K562 (cell line): ENCODE results near the gene RPS28. TPM values are rescaled to one million over a fixed set of nuclear protein-coding genes. Genes with fewer than 3 reads are reported as not detected.

Experiments
- ATAC-seq: fragments of 200-7000 bp; cut with Tn5 transposase; 3 replicates; pipeline ENCODE4 v1.9.1; 2020; ENCODE audit warnings: moderate library complexity
- Bru-seq: library from RNA; stranded (reverse); fragments of 400-500 nt; gene quantifications from one replicate; lab custom pipeline; 2021; lab: Mats Ljungman, UMichigan
- BruChase-seq, 2 experiments: library from RNA; stranded (reverse); fragments of 400-500 nt; gene quantifications; one replicate each; lab custom pipeline; 2021; lab: Mats Ljungman, UMichigan
- BruUV-seq: library from RNA; stranded (reverse); fragments of 400-500 nt; replicated peaks from 2 replicates; lab custom pipeline; 2021; lab: Mats Ljungman, UMichigan
- CTCF ChIA-PET: fragments of 300-600 bp; formaldehyde crosslinking; extraction: SDS; loops from one replicate; lab custom pipeline; 2021; ENCODE audit warnings: low intra/inter-chr PET ratio; lab: Yijun Ruan, JAX
- POLR2A ChIA-PET: fragments of 300-600, 350-650 bp; sonication (Branson Sonifier 250); formaldehyde crosslinking; extraction: SDS; loops from one replicate; lab custom pipeline; 2021; ENCODE audit warnings: antibody characterized with exemption, inconsistent platforms; lab: Yijun Ruan, JAX
- DNase-seq, 4 experiments: peaks; one replicate each; pipeline versions ENCODE4 v3.0.0 to v3.0.0-alpha.2; 2011 to 2018; ENCODE audit warnings: low spot score in 3 of 4, mixed read lengths in 3 of 4; ENCODE audit errors: extremely low read depth in 1 of 4
- FAIRE-seq: peaks from 2 replicates; lab custom pipeline; 2011; peaks lifted over from hg19 to GRCh38; lab: Jason Lieb, UNC
- H2AFZ ChIP-seq: 2 replicates; pipeline ENCODE4 v1.6.0; 2011; ENCODE audit warnings: low read depth, low read length, control low read depth, inconsistent platforms
- H3K27ac ChIP-seq: fragments of 200-600 bp; 3 replicates; pipeline ENCODE4 v1.8.0; 2011; ENCODE audit warnings: low read depth, mild to moderate bottlenecking, control low read depth, inconsistent platforms, low read length, moderate library complexity, mixed read lengths; ENCODE audit errors: extremely low read depth
- H3K27me3 ChIP-seq, 2 experiments: fragments of 300-600 bp in 1 of 2; 2 replicates in 1 of 2; 3 replicates in 1 of 2; pipeline versions ENCODE4 v1.6.0 to v1.8.0; 2011; ENCODE audit warnings: inconsistent platforms in 2 of 2, low read length in 2 of 2, mild to moderate bottlenecking in 1 of 2, mixed read lengths in 1 of 2, moderate library complexity in 1 of 2; ENCODE audit not compliant: control insufficient read depth in 2 of 2, insufficient read depth in 2 of 2
- H3K36me3 ChIP-seq: fragments of 300-600 bp; 3 replicates; pipeline ENCODE4 v1.8.0; 2011; ENCODE audit warnings: mild to moderate bottlenecking, low read length, inconsistent platforms; ENCODE audit not compliant: control insufficient read depth, insufficient read depth
- H3K4me1 ChIP-seq, 2 experiments: fragments of 200-600 bp in 1 of 2; replicated peaks in 1 of 2; 2 replicates in 1 of 2; 3 replicates in 1 of 2; pipeline versions ENCODE4 v1.5.1 to v1.8.0; 2011; ENCODE audit warnings: inconsistent platforms in 2 of 2, low read length in 2 of 2, mild to moderate bottlenecking in 1 of 2, mixed read lengths in 1 of 2, moderate library complexity in 1 of 2; ENCODE audit not compliant: control insufficient read depth in 2 of 2, insufficient read depth in 2 of 2
- H3K4me2 ChIP-seq: 2 replicates; pipeline ENCODE4 v1.6.1; 2011; ENCODE audit warnings: low read length, control low read depth, inconsistent platforms, mixed read lengths; ENCODE audit not compliant: insufficient read depth
- H3K4me3 ChIP-seq: fragments of 200-600 bp; sonication (generic), shearing (Covaris generic); 2 replicates; pipeline ENCODE4 v1.5.1; 2016; ENCODE audit warnings: control low read depth, inconsistent platforms
- H3K79me2 ChIP-seq: fragments of 200-600 bp; 3 replicates; pipeline ENCODE4 v1.8.0; 2011; ENCODE audit warnings: low read length, inconsistent platforms; ENCODE audit not compliant: control insufficient read depth, insufficient read depth
- H3K9ac ChIP-seq, 2 experiments: 2 replicates each; pipeline versions ENCODE4 v1.6.0 to v1.6.1; 2011; ENCODE audit warnings: low read depth in 2 of 2, low read length in 2 of 2, control low read depth in 1 of 2, inconsistent platforms in 1 of 2, mild to moderate bottlenecking in 1 of 2, mixed read lengths in 1 of 2; ENCODE audit not compliant: insufficient read depth in 1 of 2
- H3K9me1 ChIP-seq: one replicate; pipeline ENCODE4 v1.6.0; 2011; ENCODE audit warnings: inconsistent platforms, mild to moderate bottlenecking, low read length, moderate library complexity; ENCODE audit not compliant: control insufficient read depth, insufficient read depth
- H3K9me3 ChIP-seq: replicated peaks from 2 replicates; pipeline ENCODE4 v1.5.1; 2011; ENCODE audit warnings: low read depth, low read length, inconsistent platforms; ENCODE audit not compliant: control insufficient read depth, insufficient read depth
- H4K20me1 ChIP-seq: replicated peaks from 2 replicates; pipeline ENCODE4 v1.6.1; 2011; ENCODE audit warnings: low read length, inconsistent platforms, mixed read lengths; ENCODE audit not compliant: control insufficient read depth, insufficient read depth
- FOXP4 ChIP-seq: sonication (generic); formaldehyde crosslinking; IDR thresholded peaks from 2 replicates; pipeline ENCODE4 v1.8.0; 2022; ENCODE audit warnings: mild to moderate bottlenecking, missing genetic modification reagents, borderline replicate concordance
- GTF2E2 ChIP-seq: fragments of 200-800 bp; sonication (Bioruptor generic); IDR thresholded peaks from 2 replicates; pipeline ENCODE4 v1.6.1; 2016; ENCODE audit warnings: missing genetic modification characterization, missing compliant biosample characterization
- MLX ChIP-seq, 2 experiments: fragments of 450-650 bp in 1 of 2; sonication (generic) in 1 of 2; formaldehyde crosslinking; conservative IDR thresholded peaks; 2 replicates each; pipeline versions ENCODE4 v1.4.0 to v1.8.1; 2020 to 2022; ENCODE audit warnings: mild to moderate bottlenecking in 1 of 2, missing genetic modification reagents in 1 of 2
- NCOA4 ChIP-seq: fragments of 450-650 bp; IDR thresholded peaks from 2 replicates; pipeline ENCODE4 v1.6.1; 2018; ENCODE audit warnings: mild to moderate bottlenecking; ENCODE audit not compliant: partially characterized antibody
- POLR2AphosphoS5 ChIP-seq: IDR thresholded peaks from 2 replicates; pipeline ENCODE4 v1.6.1; 2011; ENCODE audit warnings: mild to moderate bottlenecking, low read depth, low read length, moderate library complexity; ENCODE audit not compliant: control insufficient read depth, insufficient read depth
- RBBP5 ChIP-seq: fragments of 200-600 bp; sonication (generic); IDR thresholded peaks from 2 replicates; pipeline ENCODE4 v1.6.1; 2012; ENCODE audit warnings: borderline replicate concordance, mild to moderate bottlenecking, low read length, control low read depth, inconsistent platforms; ENCODE audit not compliant: insufficient read depth, poor library complexity, severe bottlenecking
- TEAD2 ChIP-seq: fragments of 450-650 bp; IDR thresholded peaks from 2 replicates; pipeline ENCODE4 v1.6.1; 2016; ENCODE audit warnings: missing genetic modification characterization, control low read depth, missing compliant biosample characterization
- ZNF830 ChIP-seq: fragments of 250-450 bp; sonication (Bioruptor Pico); IDR thresholded peaks from 2 replicates; pipeline ENCODE4 v1.5.0; 2021; ENCODE audit warnings: mild to moderate bottlenecking
- WGBS: fragments of 100-300 bp; shearing (Covaris generic); methylation state at CpG from one replicate; pipeline ENCODE4 v1.1.6; 2016; ENCODE audit warnings: low coverage, mixed read lengths; ENCODE audit not compliant: insufficient coverage; ENCODE audit errors: missing lambda C conversion rate; 5-methylcytosine and 5-hydroxymethylcytosine counted together
- in situ Hi-C: fragments of 300-500 bp; cut with MboI; formaldehyde crosslinking; loops from 4 replicates; pipeline ENCODE4 v1.15.0; 2018; ENCODE audit warnings: inconsistent platforms, mixed read lengths
- intact Hi-C: fragments of 100-400 bp; cut with micrococcal nuclease; formaldehyde crosslinking; loops from 2 replicates; pipeline ENCODE4 v1.14.2; 2022
- long read RNA-seq, 3 experiments: library from polyadenylated mRNA in 2 of 3; library from RNA in 1 of 3; unstranded in 2 of 3; stranded (forward) in 1 of 3; transcript quantifications; one replicate each; pipeline ENCODE4 v2.0.0, GENCODE V29; 2019 to 2022
- polyA minus RNA-seq, 3 experiments: library from RNA; depleted of rRNA, polyadenylated mRNA; stranded (reverse); fragments of >200 nt; gene quantifications; 2 replicates each; pipeline ENCODE4 v1.2.3, GENCODE V29; 2011
- polyA plus RNA-seq, 8 experiments: library from polyadenylated mRNA; depleted of rRNA in 4 of 8; stranded (reverse) in 5 of 8; unstranded in 3 of 8; fragments of >200 nt; fragmentation: Nextera tagmentation in 2 of 8; fragmentation: Illumina TruSeq in 1 of 8; extraction: Ambion mirVana in 2 of 8; extraction: Trizol in 1 of 8; gene quantifications; 2 replicates each; pipeline versions ENCODE4 v1.2.1 to v1.2.3, GENCODE V29; 2011 to 2014; ENCODE audit warnings: inconsistent platforms in 1 of 8, missing spikeins in 1 of 8
- total RNA-seq, 7 experiments: library from RNA; depleted of rRNA in 6 of 7; stranded (reverse); fragments of >200 nt in 6 of 7; fragmentation: Illumina TruSeq in 2 of 7; extraction: Trizol in 2 of 7; gene quantifications; 2 replicates each; pipeline versions ENCODE4 v1.2.1 to v1.2.3, GENCODE V29; 2011 to 2021; ENCODE audit warnings: low replicate concordance in 1 of 7

The RPS28 gene
- 88.1 and 153 TPM in 2 replicates for total RNA-seq (2011; cell fraction: chromatin; rRNA removed; ENCODE audit: low replicate concordance)
- total RNA-seq (2011; cell fraction: nucleolus; rRNA removed) = 167 TPM in 2 replicates
- total RNA-seq (2011; cell fraction: nucleoplasm; rRNA removed) = 206 and 397 TPM in 2 replicates
- total RNA-seq (2014; rRNA removed) = 1,864 and 2,438 TPM in 2 replicates
- 130 and 165 TPM in 2 replicates for total RNA-seq (2014; rRNA removed; fragmentation: Illumina TruSeq; extraction: Trizol)
- 471 and 527 TPM in 2 replicates for total RNA-seq (2015; rRNA removed; fragmentation: Illumina TruSeq; extraction: Trizol)
- total RNA-seq (2021) = 2,747 and 3,081 TPM in 2 replicates
- 662 and 1,013 TPM in 2 replicates for polyA plus RNA-seq (2011; rRNA removed)
- 1,028 and 1,084 TPM in 2 replicates for polyA plus RNA-seq (2011; cell fraction: cytosol; rRNA removed)
- 641 and 754 TPM in 2 replicates for polyA plus RNA-seq (2011; cell fraction: nucleus; rRNA removed)
- 3,105 and 3,833 TPM in 2 replicates for polyA plus RNA-seq (2012)
- 866 and 1,057 TPM in 2 replicates for polyA plus RNA-seq (2014; fragmentation: Illumina TruSeq; extraction: Trizol)
- polyA plus RNA-seq (2014; fragmentation: Nextera tagmentation; extraction: Ambion mirVana) = 1,000 to 10,000 TPM; 2,724 to 2,827 TPM
- polyA plus RNA-seq (2014; rRNA removed) = 1,303 and 1,847 TPM in 2 replicates
- 177 and 211 TPM in 2 replicates for polyA minus RNA-seq (2011; rRNA and poly(A)+ RNA removed)
- polyA minus RNA-seq (2011; cell fraction: cytosol; rRNA and poly(A)+ RNA removed) = 416 and 590 TPM in 2 replicates
- polyA minus RNA-seq (2011; cell fraction: nucleus; rRNA and poly(A)+ RNA removed) = 61.5 and 90.0 TPM in 2 replicates
- percentile 99 among the genes with signal in this experiment for Bru-seq, nascent RNA
- BruChase-seq, experiment 1, labeled RNA remaining after a 2-hour chase = percentile 97 among the genes with signal in this experiment
- percentile 95 among the genes with signal in this experiment for BruChase-seq, experiment 2, labeled RNA remaining after a 6-hour chase
- long read RNA-seq, experiment 1, transcript RPS28-201 (3 exons, 334 nt) = minor isoform, 18 of 1,210 reads
- long read RNA-seq, experiment 1, transcript RPS28-203 (4 exons, 1,326 nt) = major isoform, 993 of 1,210 reads
- long read RNA-seq, experiment 1, partial matches to known transcripts = 148 of 1,210 reads
- long read RNA-seq, experiment 1, other reads (novel, unspliced or antisense) = 48 of 1,210 reads
- long read RNA-seq, experiment 2, transcript RPS28-203 (4 exons, 1,326 nt) = major isoform, 1,185 of 1,277 reads
- long read RNA-seq, experiment 2, transcript RPS28-202 (3 exons, 1,523 nt) = minor isoform, 5 of 1,277 reads
- long read RNA-seq, experiment 2, transcript RPS28-201 (3 exons, 334 nt) = minor isoform, 7 of 1,277 reads
- long read RNA-seq, experiment 2, partial matches to known transcripts = 9 of 1,277 reads
- long read RNA-seq, experiment 2, other reads (novel, unspliced or antisense) = 69 of 1,277 reads
- long read RNA-seq, experiment 3, transcript RPS28-203 (4 exons, 1,326 nt) = major isoform, 1,690 of 1,731 reads
- long read RNA-seq, experiment 3, partial matches to known transcripts = 1 of 1,731 reads
- long read RNA-seq, experiment 3, other reads (novel, unspliced or antisense) = 36 of 1,731 reads

- peak; percentile 92 for FAIRE-seq
- TF ChIP-seq NCOA4 (no peak), MLX (CRISPR knock-in tag; conservative IDR thresholded peaks at IDR 0.05) (no peak), POLR2AphosphoS5 (peak; percentile 92), GTF2E2 (tag) (peak; percentile 96), RBBP5 (peak; percentile 85), ZNF830 (CRISPR knock-in tag) (no peak), TEAD2 (tag) (no peak), FOXP4 (CRISPR knock-in tag) (no peak)
Observed at GRCh38 chr19:8321067-8321985, at the start of gene RPS28, which contains the start of gene NDUFA7. Gene RPS28, plus strand, starts transcription at chr19:8321496. Its CDS starts 35 bp downstream, at chr19:8321531. Gene NDUFA7, minus strand, starts transcription at chr19:8321375. Its CDS starts 17 bp downstream, at chr19:8321358.

More at GRCh38 chr19:8321067-8321985, at the start of gene RPS28, which contains the start of gene NDUFA7:
- ChIA-PET CTCF (interaction anchor here (0.5 to 0.9 kb wide), 4 partner anchors 163 to 407 kb away, joined by 3 read pairs; no protein-coding TSS in a partner anchor), POLR2A (interaction anchor here (0.6 to 3.8 kb wide), 29 partner anchors 10 to 394 kb away, joined by 3 to 20 read pairs (median 4); partner anchors contain the start of genes RAB11B, TIMM44 and ZNF414)
- Histone ChIP-seq H3K27ac (peak within 1 kb of the TSS; percentile 94), H3K36me3 (peaks cover 49% of the 10 kb centered on the region), H3K4me2 (peak within 1 kb of the TSS; percentile 99), H3K9ac (peak within 1 kb of the TSS; percentile 99 to 100), H4K20me1 (peaks cover 26% of the 10 kb centered on the region; the same call in 1 of the 2 replicates), H3K9me3 (no peaks in the 10 kb centered on the region), H2AFZ (peak within 1 kb of the TSS; percentile 86), H3K4me3 (peak within 1 kb of the TSS; percentile 99), H3K4me1 (peaks cover 17 to 28% of the 10 kb centered on the region in 2 experiments), H3K9me1 (no peaks in the 10 kb centered on the region), H3K79me2 (peaks cover 50% of the 10 kb centered on the region), H3K27me3 (no peaks in the 10 kb centered on the region)
- peak; percentile 92 to 97 (median 94) for DNase-seq
- intact Hi-C loops (loop anchor here (1.0 to 10.0 kb wide), 2 partner anchors 22 to 57 kb away; partner anchors contain the start of gene KANK3), in situ Hi-C loops (no loop called here)
- WGBS = under 1% methylated on average over 62 of the region's 72 CpGs
- TSS peak; percentile 87 for BruUV-seq
- peak; percentile 90 for ATAC-seq
